Astrocyte (in vitro differentiated cells and primary cell): Measurements from ENCODE around the gene FHIT. TPM values are rescaled to one million over a fixed set of nuclear protein-coding genes. Genes with fewer than 3 reads are reported as not detected.

Experiments used
- DNase-seq: peaks from one replicate; pipeline ENCODE4 v3.0.0-alpha.2; 2010; ENCODE audit warnings: low read depth
- FAIRE-seq: peaks from 2 replicates; lab custom pipeline; 2011; peaks lifted over from hg19 to GRCh38; lab: Jason Lieb, UNC
- H2AFZ ChIP-seq: 2 replicates; pipeline ENCODE4 v1.6.0; 2012; ENCODE audit warnings: low read depth, low read length, inconsistent platforms
- H3K27ac ChIP-seq: 2 replicates; pipeline ENCODE4 v1.5.1; 2011; ENCODE audit warnings: low read depth, low read length, inconsistent platforms
- H3K27me3 ChIP-seq: 2 replicates; pipeline ENCODE4 v1.6.0; 2011; ENCODE audit warnings: low read length, inconsistent platforms; ENCODE audit not compliant: insufficient read depth
- H3K36me3 ChIP-seq: 2 replicates; pipeline ENCODE4 v1.5.1; 2011; ENCODE audit warnings: low read length, inconsistent platforms; ENCODE audit not compliant: insufficient read depth
- H3K4me1 ChIP-seq: 2 replicates; pipeline ENCODE4 v1.5.1; 2011; ENCODE audit warnings: low read length, inconsistent platforms; ENCODE audit not compliant: insufficient read depth
- H3K4me2 ChIP-seq: 2 replicates; pipeline ENCODE4 v1.6.0; 2012; ENCODE audit warnings: low read length, inconsistent platforms
- H3K4me3 ChIP-seq: 2 replicates; pipeline ENCODE4 v1.5.1; 2011; ENCODE audit warnings: low read depth, mild to moderate bottlenecking, low read length, inconsistent platforms; ENCODE audit not compliant: insufficient read depth
- H3K79me2 ChIP-seq: 2 replicates; pipeline ENCODE4 v1.6.0; 2012; ENCODE audit warnings: mild to moderate bottlenecking, low read length, inconsistent platforms; ENCODE audit not compliant: insufficient read depth
- H3K9ac ChIP-seq: 2 replicates; pipeline ENCODE4 v1.6.0; 2012; ENCODE audit warnings: mild to moderate bottlenecking, low read length, inconsistent platforms
- H3K9me3 ChIP-seq: 2 replicates; pipeline ENCODE4 v1.5.1; 2012; ENCODE audit warnings: low read depth, mild to moderate bottlenecking, low read length, inconsistent platforms; ENCODE audit not compliant: insufficient read depth
- H4K20me1 ChIP-seq: 2 replicates; pipeline ENCODE4 v1.6.0; 2012; ENCODE audit warnings: low read length, inconsistent platforms; ENCODE audit not compliant: insufficient read depth
- H3K27ac Mint-ChIP-seq: one replicate; pipeline ENCODE4 v1.8.0; 2021; ENCODE audit warnings: mild to moderate bottlenecking, mixed read lengths; ENCODE audit not compliant: unreplicated experiment
- H3K27me3 Mint-ChIP-seq: one replicate; pipeline ENCODE4 v1.8.0; 2021; ENCODE audit warnings: low read depth, mixed read lengths; ENCODE audit not compliant: unreplicated experiment
- H3K36me3 Mint-ChIP-seq: one replicate; pipeline ENCODE4 v1.8.0; 2021; ENCODE audit warnings: low read depth, mixed read lengths; ENCODE audit not compliant: unreplicated experiment
- H3K4me1 Mint-ChIP-seq: one replicate; pipeline ENCODE4 v1.8.0; 2021; ENCODE audit warnings: low read depth, mixed read lengths; ENCODE audit not compliant: unreplicated experiment
- H3K4me3 Mint-ChIP-seq: one replicate; pipeline ENCODE4 v1.8.0; 2021; ENCODE audit warnings: mild to moderate bottlenecking, moderate library complexity, mixed read lengths; ENCODE audit not compliant: unreplicated experiment
- H3K9me3 Mint-ChIP-seq: one replicate; pipeline ENCODE4 v1.8.0; 2021; ENCODE audit warnings: mild to moderate bottlenecking, mixed read lengths; ENCODE audit not compliant: unreplicated experiment
- EZH2 ChIP-seq: IDR thresholded peaks from 2 replicates; pipeline ENCODE4 v1.6.1; 2012; ENCODE audit warnings: mild to moderate bottlenecking, low read length, inconsistent platforms; ENCODE audit not compliant: insufficient read depth
- total RNA-seq: library from RNA; stranded (reverse); gene quantifications from 2 replicates; pipeline ENCODE4 v1.2.1, GENCODE V29; 2021
- TF ChIP-seq, protein P1 (sequence below): IDR thresholded peaks from 2 replicates; pipeline ENCODE4 v1.5.1; 2011; ENCODE audit warnings: low read depth, mild to moderate bottlenecking, inconsistent platforms, low read length, moderate library complexity; ENCODE audit not compliant: insufficient read depth

The FHIT gene
- total RNA-seq, 1 donor from 2014 or later, result 6.7 TPM

DNA sequence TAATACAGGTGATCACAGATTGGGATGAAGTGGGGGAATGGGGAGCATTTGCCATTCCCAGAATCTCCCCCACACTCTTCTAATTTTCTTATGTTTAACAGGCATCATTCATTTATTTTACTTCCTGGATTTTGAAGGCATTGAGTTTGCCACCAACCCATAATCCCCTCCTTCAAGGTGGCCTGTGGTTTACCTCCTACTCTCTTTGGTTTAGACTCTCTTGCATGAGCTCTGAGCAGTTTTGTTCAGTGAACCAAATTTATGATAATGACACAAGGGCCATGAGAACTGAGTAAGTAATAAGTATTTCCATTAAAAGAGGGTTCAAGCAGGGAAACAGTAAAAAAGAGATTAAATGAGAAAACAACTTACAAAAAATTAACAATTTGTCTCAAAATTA, 1498.3 kb downstream of the FHIT start:
- Histone ChIP-seq H3K36me3 (no peaks in the 10 kb centered on the region), H2AFZ (no peak overlapping the region), H3K79me2 (no peaks in the 10 kb centered on the region), H3K9ac (no peak overlapping the region), H3K4me1 (no peaks in the 10 kb centered on the region), H3K9me3 (no peaks in the 10 kb centered on the region), H3K27me3 (no peaks in the 10 kb centered on the region), H3K4me2 (no peak overlapping the region), H4K20me1 (no peaks in the 10 kb centered on the region), H3K27ac (no peak overlapping the region), H3K4me3 (no peak overlapping the region)
- Mint-ChIP-seq H3K36me3 (no peaks in the 10 kb centered on the region), H3K4me1 (peaks cover 12% of the 10 kb centered on the region), H3K27ac (no peak overlapping the region), H3K27me3 (peaks cover 9% of the 10 kb centered on the region), H3K9me3 (no peaks in the 10 kb centered on the region), H3K4me3 (no peak overlapping the region)
- TF ChIP-seq, protein P1, sequence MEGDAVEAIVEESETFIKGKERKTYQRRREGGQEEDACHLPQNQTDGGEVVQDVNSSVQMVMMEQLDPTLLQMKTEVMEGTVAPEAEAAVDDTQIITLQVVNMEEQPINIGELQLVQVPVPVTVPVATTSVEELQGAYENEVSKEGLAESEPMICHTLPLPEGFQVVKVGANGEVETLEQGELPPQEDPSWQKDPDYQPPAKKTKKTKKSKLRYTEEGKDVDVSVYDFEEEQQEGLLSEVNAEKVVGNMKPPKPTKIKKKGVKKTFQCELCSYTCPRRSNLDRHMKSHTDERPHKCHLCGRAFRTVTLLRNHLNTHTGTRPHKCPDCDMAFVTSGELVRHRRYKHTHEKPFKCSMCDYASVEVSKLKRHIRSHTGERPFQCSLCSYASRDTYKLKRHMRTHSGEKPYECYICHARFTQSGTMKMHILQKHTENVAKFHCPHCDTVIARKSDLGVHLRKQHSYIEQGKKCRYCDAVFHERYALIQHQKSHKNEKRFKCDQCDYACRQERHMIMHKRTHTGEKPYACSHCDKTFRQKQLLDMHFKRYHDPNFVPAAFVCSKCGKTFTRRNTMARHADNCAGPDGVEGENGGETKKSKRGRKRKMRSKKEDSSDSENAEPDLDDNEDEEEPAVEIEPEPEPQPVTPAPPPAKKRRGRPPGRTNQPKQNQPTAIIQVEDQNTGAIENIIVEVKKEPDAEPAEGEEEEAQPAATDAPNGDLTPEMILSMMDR, result no peak
- no peak for TF ChIP-seq EZH2
- DNase-seq (no peak), FAIRE-seq (no peak)

DNA sequence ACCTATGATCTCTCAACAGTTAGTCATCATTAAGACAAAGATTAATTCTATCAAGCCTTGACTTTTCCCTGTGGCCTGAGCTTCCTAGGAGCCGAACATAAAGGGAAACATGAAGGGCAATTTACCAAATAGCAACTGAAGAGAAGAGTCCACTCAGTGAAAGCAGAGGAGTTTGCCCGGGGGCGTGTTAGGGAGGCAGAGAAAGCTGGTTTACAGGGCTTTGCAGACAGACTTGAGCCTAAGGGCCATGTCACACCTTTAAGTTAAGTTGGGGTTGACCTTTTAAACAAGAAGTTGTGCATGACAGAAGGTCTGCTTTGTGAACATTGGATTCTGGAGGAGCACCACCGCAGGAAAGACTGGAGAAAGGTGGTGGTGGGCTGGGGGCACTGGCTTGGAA, 1499.6 kb downstream of the FHIT start:
- Mint-ChIP-seq H3K27ac (no peak overlapping the region), H3K27me3 (peaks cover 7% of the 10 kb centered on the region), H3K4me3 (no peak overlapping the region), H3K36me3 (no peaks in the 10 kb centered on the region), H3K4me1 (peaks cover 12% of the 10 kb centered on the region), H3K9me3 (no peaks in the 10 kb centered on the region)
- no peaks in the 10 kb centered on the region for H3K4me1 ChIP-seq
- no peak overlapping the region for H3K4me2 ChIP-seq
- no peaks in the 10 kb centered on the region for H3K79me2 ChIP-seq
- H4K20me1 ChIP-seq, result no peaks in the 10 kb centered on the region
- no peaks in the 10 kb centered on the region for H3K27me3 ChIP-seq
- FAIRE-seq (no peak), DNase-seq (no peak)
- TF ChIP-seq, protein P1, result no peak
- TF ChIP-seq EZH2, result no peak
- no peak overlapping the region for H3K27ac ChIP-seq
- H2AFZ ChIP-seq, result no peak overlapping the region
- H3K9ac ChIP-seq, result no peak overlapping the region
- H3K4me3 ChIP-seq, result no peak overlapping the region
- no peaks in the 10 kb centered on the region for H3K9me3 ChIP-seq
- H3K36me3 ChIP-seq, result no peaks in the 10 kb centered on the region

DNA sequence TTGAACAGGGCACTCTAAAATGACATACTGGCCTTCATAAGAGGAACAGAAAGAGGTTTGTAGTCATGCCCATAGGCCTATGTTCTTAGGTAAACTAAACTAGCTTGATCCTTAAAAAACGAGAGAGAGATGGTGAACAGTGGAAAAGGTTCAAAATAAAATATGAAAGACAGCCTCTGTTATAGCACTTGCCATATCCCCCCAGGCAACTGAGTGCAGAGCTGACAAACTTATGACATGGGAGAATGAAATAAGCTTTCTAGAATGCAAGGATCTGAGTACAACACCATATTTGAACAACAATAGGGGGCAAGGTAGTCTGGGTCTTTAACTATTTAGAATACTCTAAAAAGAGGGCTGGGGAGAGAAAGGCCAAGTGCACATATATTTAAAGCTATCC, 1500.9 kb downstream of the FHIT start:
- Histone ChIP-seq H3K4me3 (no peak overlapping the region), H4K20me1 (no peaks in the 10 kb centered on the region), H3K36me3 (no peaks in the 10 kb centered on the region), H2AFZ (no peak overlapping the region), H3K27ac (no peak overlapping the region), H3K79me2 (no peaks in the 10 kb centered on the region), H3K4me2 (no peak overlapping the region), H3K9ac (no peak overlapping the region), H3K9me3 (no peaks in the 10 kb centered on the region), H3K27me3 (no peaks in the 10 kb centered on the region), H3K4me1 (no peaks in the 10 kb centered on the region)
- DNase-seq, result no peak
- TF ChIP-seq, protein P1, result no peak
- TF ChIP-seq EZH2, result no peak
- Mint-ChIP-seq H3K36me3 (no peaks in the 10 kb centered on the region), H3K4me3 (no peak overlapping the region), H3K27ac (no peak overlapping the region), H3K9me3 (no peaks in the 10 kb centered on the region), H3K4me1 (peaks cover 12% of the 10 kb centered on the region), H3K27me3 (peaks cover 6% of the 10 kb centered on the region)
- no peak for FAIRE-seq
